Naive thymus-derived CD4-positive, alpha-beta T cell (primary cell): ENCODE measurements around the gene SGCA. TPM values are rescaled to one million over a fixed set of nuclear protein-coding genes. Genes with fewer than 3 reads are reported as not detected.

Experiments
- ATAC-seq: fragments of 150-1000 bp; cut with Tn5 transposase; 2 replicates; pipeline ENCODE4 v1.10.0; 2021; ENCODE audit warnings: mild to moderate bottlenecking, moderate library complexity
- CTCF ChIA-PET: fragments of 350-600 bp; sonication (Branson Sonifier 250); formaldehyde crosslinking; loops from one replicate; lab custom pipeline; 2021; ENCODE audit warnings: antibody characterized with exemption; lab: Charles Lee
- POLR2A ChIA-PET: fragments of 350-600 bp; sonication (Branson Sonifier 250); formaldehyde crosslinking; loops from one replicate; lab custom pipeline; 2021; ENCODE audit warnings: antibody characterized with exemption, inconsistent platforms; lab: Charles Lee
- DNase-seq, 9 donors: peaks; one replicate each; pipeline versions ENCODE4 v3.0.0 to v3.0.0-alpha.2; 2020 to 2022; ENCODE audit warnings: mixed read lengths in 1 of 9
- H3K27ac ChIP-seq: one replicate; pipeline ENCODE4 v1.7.0; 2013; ENCODE audit warnings: mild to moderate bottlenecking, low read depth, low read length, moderate library complexity
- H3K27me3 ChIP-seq, 2 donors: one replicate each; pipeline ENCODE4 v1.7.0; 2013; ENCODE audit warnings: low read length in 2 of 2, mild to moderate bottlenecking in 2 of 2, moderate library complexity in 2 of 2; ENCODE audit not compliant: control insufficient read depth in 2 of 2, insufficient read depth in 2 of 2
- H3K36me3 ChIP-seq, 3 experiments: 1 replicate in 2 of 3; 2 replicates in 1 of 3; pipeline ENCODE4 v1.7.0; 2013; ENCODE audit warnings: low read length in 3 of 3, mild to moderate bottlenecking in 3 of 3, moderate library complexity in 1 of 3; ENCODE audit not compliant: insufficient read depth in 3 of 3, control insufficient read depth in 2 of 3
- H3K4me1 ChIP-seq, 2 donors: one replicate each; pipeline ENCODE4 v1.7.0; 2013; ENCODE audit warnings: low read length in 2 of 2, mild to moderate bottlenecking in 2 of 2, moderate library complexity in 1 of 2; ENCODE audit not compliant: control insufficient read depth in 2 of 2, insufficient read depth in 2 of 2
- H3K4me3 ChIP-seq: 2 replicates; pipeline ENCODE4 v1.7.0; 2013; ENCODE audit warnings: mild to moderate bottlenecking, low read length
- H3K9me3 ChIP-seq, 3 experiments: 1 replicate in 2 of 3; 2 replicates in 1 of 3; pipeline ENCODE4 v1.7.0; 2013; ENCODE audit warnings: low read length in 3 of 3; ENCODE audit not compliant: control insufficient read depth in 2 of 3
- H3K27ac Mint-ChIP-seq, 9 donors: one replicate each; pipeline ENCODE4 v1.8.0; 2020 to 2022; ENCODE audit warnings: mixed read lengths in 9 of 9, mild to moderate bottlenecking in 8 of 9, moderate library complexity in 5 of 9, inconsistent platforms in 2 of 9
- H3K27me3 Mint-ChIP-seq, 5 donors: one replicate each; pipeline ENCODE4 v1.8.0; 2021 to 2022; ENCODE audit warnings: mixed read lengths in 5 of 5, mild to moderate bottlenecking in 1 of 5
- H3K36me3 Mint-ChIP-seq, 5 donors: one replicate each; pipeline ENCODE4 v1.8.0; 2020 to 2022; ENCODE audit warnings: mixed read lengths in 5 of 5, mild to moderate bottlenecking in 3 of 5, inconsistent platforms in 1 of 5
- H3K4me1 Mint-ChIP-seq, 7 donors: one replicate each; pipeline ENCODE4 v1.8.0; 2020 to 2022; ENCODE audit warnings: mixed read lengths in 7 of 7, mild to moderate bottlenecking in 3 of 7, inconsistent platforms in 1 of 7
- H3K4me3 Mint-ChIP-seq, 10 donors: one replicate each; pipeline ENCODE4 v1.8.0; 2020 to 2022; ENCODE audit warnings: mild to moderate bottlenecking in 10 of 10, mixed read lengths in 10 of 10, moderate library complexity in 6 of 10, inconsistent platforms in 2 of 10
- H3K9me3 Mint-ChIP-seq, 11 donors: one replicate each; pipeline ENCODE4 v1.8.0; 2020 to 2022; ENCODE audit warnings: mixed read lengths in 11 of 11, mild to moderate bottlenecking in 4 of 11, inconsistent platforms in 1 of 11, moderate library complexity in 1 of 11
- intact Hi-C, 2 donors: fragments of 100-400 bp; cut with micrococcal nuclease; formaldehyde crosslinking; loops; one replicate each; pipeline ENCODE4 v1.15.1; 2023
- polyA plus RNA-seq, 2 donors: library from polyadenylated mRNA; unstranded; fragments of 300-500 nt; fragmentation: Illumina TruSeq; gene quantifications; one replicate each; pipeline ENCODE4 v1.2.3, GENCODE V29; 2021
- total RNA-seq, 6 experiments: library from RNA in 5 of 6; stranded (reverse) in 5 of 6; gene quantifications; 1 replicate in 5 of 6; 2 replicates in 1 of 6; pipeline ENCODE4 v1.2.3 and lab custom pipeline; 2021 to 2026

The SGCA gene
- total and polyA plus RNA-seq, 7 experiments from 2014 or later, result 0.69 TPM; not detected in 6

GRCh38 chr17:50218071-50218759 lies 52.4 kb downstream of the SGCA start:
- CTCF ChIA-PET, result interaction anchor here (0.7 to 1.5 kb wide), 2 partner anchors 17 to 18 kb away, joined by 3 to 4 read pairs; partner anchors contain the start of gene COL1A1

DNA sequence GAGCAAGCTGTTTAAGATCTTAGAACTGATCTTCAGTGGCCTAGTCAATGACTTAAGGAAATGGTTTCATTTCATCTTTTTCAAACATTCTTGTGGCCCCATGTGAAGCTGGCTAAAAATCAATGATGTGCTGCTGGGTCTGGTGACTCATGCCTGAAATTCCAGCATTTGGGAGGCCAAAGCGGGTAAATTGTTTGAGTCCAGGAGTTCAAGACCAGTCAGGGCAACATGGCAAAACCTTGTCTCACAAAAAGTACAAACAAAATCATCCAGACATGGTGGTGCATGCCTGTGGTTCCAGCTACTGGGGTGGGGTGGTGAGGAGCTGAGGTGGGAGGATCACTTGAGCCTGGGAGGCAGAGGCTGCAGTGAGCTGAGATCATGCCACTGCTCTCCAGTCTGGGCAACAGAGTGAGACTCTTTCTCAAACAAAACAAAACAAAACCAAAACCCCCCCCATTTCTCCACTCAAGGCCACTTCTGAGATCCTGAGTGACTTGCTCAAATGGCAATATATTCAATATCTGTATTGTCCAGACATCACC lies 53.0 kb downstream of the SGCA start:
- peaks cover 0 to 39% (median 0%) of the 10 kb centered on the region in 5 donors for H3K27me3 Mint-ChIP-seq
- intact Hi-C loops, result loop anchor here in 1 of 2 donors (5.0 kb wide), 1 partner anchor 48 kb away; no protein-coding TSS in a partner anchor
- no peak overlapping the region for H3K27ac Mint-ChIP-seq

More at GRCh38 chr17:50218071-50218759, 52.4 kb downstream of the SGCA start:
- H3K4me1 ChIP-seq, result peaks cover 0 to 2% of the 10 kb centered on the region in 2 donors
- POLR2A ChIA-PET, result interaction anchor here (0.6 kb wide), 1 partner anchor 107 kb away, joined by 3 read pairs; no protein-coding TSS in a partner anchor
- peaks cover 0 to 2% (median 0%) of the 10 kb centered on the region in 11 donors for H3K9me3 Mint-ChIP-seq
- no peaks in the 10 kb centered on the region for H3K36me3 ChIP-seq
- peaks cover 0 to 39% (median 0%) of the 10 kb centered on the region in 5 donors for H3K27me3 Mint-ChIP-seq
- H3K9me3 ChIP-seq, result no peaks in the 10 kb centered on the region
- no peak overlapping the region for H3K27ac ChIP-seq
- intact Hi-C loops, result loop anchor here in 1 of 2 donors (5.0 kb wide), 1 partner anchor 49 kb away; no protein-coding TSS in a partner anchor
- ATAC-seq, result no peak
- DNase-seq, result no peak
- H3K4me3 Mint-ChIP-seq, result no peak overlapping the region
- peak overlapping the region in 1 of 9 donors; percentile 32 for H3K27ac Mint-ChIP-seq
- no peaks in the 10 kb centered on the region for H3K36me3 Mint-ChIP-seq
- peaks cover under 1 to 10% (median 4%) of the 10 kb centered on the region in 7 donors for H3K4me1 Mint-ChIP-seq
- H3K27me3 ChIP-seq, result no peaks in the 10 kb centered on the region
- no peak overlapping the region for H3K4me3 ChIP-seq

GRCh38 chr17:50219342-50219741 lies 53.5 kb downstream of the SGCA start:
- Histone ChIP-seq H3K4me1 (no peaks in the 10 kb centered on the region), H3K36me3 (no peaks in the 10 kb centered on the region), H3K27me3 (no peaks in the 10 kb centered on the region), H3K27ac (no peak overlapping the region), H3K4me3 (no peak overlapping the region), H3K9me3 (no peaks in the 10 kb centered on the region)
- Mint-ChIP-seq H3K9me3 (peaks cover 0 to 2% (median 0%) of the 10 kb centered on the region in 11 donors), H3K4me1 (peaks cover 0 to 10% (median 4%) of the 10 kb centered on the region in 7 donors), H3K4me3 (no peak overlapping the region), H3K27ac (no peak overlapping the region), H3K27me3 (peaks cover 0 to 37% (median 0%) of the 10 kb centered on the region in 5 donors), H3K36me3 (peaks cover 0 to under 1% (median 0%) of the 10 kb centered on the region in 5 donors)
- ChIA-PET POLR2A (no interaction called here), CTCF (no interaction called here)
- no peak for DNase-seq
- ATAC-seq, result no peak
- intact Hi-C loops, result loop anchor here in 1 of 2 donors (5.0 kb wide), 1 partner anchor 48 kb away; no protein-coding TSS in a partner anchor

More for the DNA sequence above, 53.0 kb downstream of the SGCA start:
- Mint-ChIP-seq H3K4me3 (no peak overlapping the region), H3K36me3 (no peaks in the 10 kb centered on the region), H3K4me1 (peaks cover 0 to 10% (median 4%) of the 10 kb centered on the region in 7 donors), H3K9me3 (peaks cover 0 to 2% (median 0%) of the 10 kb centered on the region in 11 donors)
- Histone ChIP-seq H3K36me3 (no peaks in the 10 kb centered on the region), H3K27ac (no peak overlapping the region), H3K27me3 (no peaks in the 10 kb centered on the region), H3K4me1 (no peaks in the 10 kb centered on the region), H3K9me3 (no peaks in the 10 kb centered on the region), H3K4me3 (no peak overlapping the region)
- ATAC-seq (no peak), DNase-seq (no peak)
- ChIA-PET POLR2A (no interaction called here), CTCF (no interaction called here)

- POLR2A ChIA-PET, result no interaction called here
- H3K4me1 ChIP-seq, result no peaks in the 10 kb centered on the region
- H3K9me3 ChIP-seq, result no peaks in the 10 kb centered on the region
- no peak for ATAC-seq
- H3K27ac ChIP-seq, result no peak overlapping the region
- peaks cover 0 to 10% (median 4%) of the 10 kb centered on the region in 7 donors for H3K4me1 Mint-ChIP-seq
- H3K9me3 Mint-ChIP-seq, result peaks cover 0 to 8% (median 4%) of the 10 kb centered on the region in 11 donors
- no peak overlapping the region for H3K27ac Mint-ChIP-seq
- peaks cover 0 to 31% (median 0%) of the 10 kb centered on the region in 5 donors for H3K27me3 Mint-ChIP-seq
- intact Hi-C loops, result loop anchor here in 1 of 2 donors (5.0 kb wide), 1 partner anchor 47 kb away; no protein-coding TSS in a partner anchor
- peaks cover 0 to 7% (median 0%) of the 10 kb centered on the region in 5 donors for H3K36me3 Mint-ChIP-seq
- no peak for DNase-seq
- no peak overlapping the region for H3K4me3 Mint-ChIP-seq
- no peak overlapping the region for H3K4me3 ChIP-seq
- CTCF ChIA-PET, result no interaction called here
- no peaks in the 10 kb centered on the region for H3K27me3 ChIP-seq
- H3K36me3 ChIP-seq, result no peaks in the 10 kb centered on the region
These were observed 54.2 kb downstream of the SGCA start for GRCh38 chr17:50219939-50220465.

- DNase-seq (no peak), ATAC-seq (no peak)
- Histone ChIP-seq H3K4me3 (no peak overlapping the region), H3K27ac (no peak overlapping the region), H3K36me3 (no peaks in the 10 kb centered on the region), H3K9me3 (peaks cover 0 to 5% (median 0%) of the 10 kb centered on the region in 3 experiments), H3K4me1 (no peaks in the 10 kb centered on the region), H3K27me3 (no peaks in the 10 kb centered on the region)
- Mint-ChIP-seq H3K4me3 (no peak overlapping the region), H3K4me1 (peaks cover 0 to 10% (median 4%) of the 10 kb centered on the region in 7 donors), H3K9me3 (peaks cover 0 to 16% (median 9%) of the 10 kb centered on the region in 11 donors), H3K27ac (no peak overlapping the region), H3K27me3 (peaks cover 0 to 27% (median 0%) of the 10 kb centered on the region in 5 donors), H3K36me3 (peaks cover 0 to 12% (median 0%) of the 10 kb centered on the region in 5 donors)
- intact Hi-C loops, result no loop called here
- POLR2A ChIA-PET, result no interaction called here
- CTCF ChIA-PET, result interaction anchor here (1.6 kb wide), 1 partner anchor 52 kb away, joined by 3 read pairs; no protein-coding TSS in a partner anchor
These were observed 55.0 kb downstream of the SGCA start for GRCh38 chr17:50220811-50221210.

- intact Hi-C loops, result no loop called here
- no peaks in the 10 kb centered on the region for H3K4me1 ChIP-seq
- peaks cover 0 to 12% (median 3%) of the 10 kb centered on the region in 5 donors for H3K36me3 Mint-ChIP-seq
- no peaks in the 10 kb centered on the region for H3K36me3 ChIP-seq
- H3K27ac Mint-ChIP-seq, result peak overlapping the region in 1 of 9 donors; percentile 74
- ATAC-seq (peak; percentile 47), DNase-seq (no peak)
- H3K27ac ChIP-seq, result no peak overlapping the region
- peaks cover 0 to 20% (median 12%) of the 10 kb centered on the region in 11 donors for H3K9me3 Mint-ChIP-seq
- H3K27me3 ChIP-seq, result no peaks in the 10 kb centered on the region
- POLR2A ChIA-PET, result no interaction called here
- peaks cover 0 to 7% (median 0%) of the 10 kb centered on the region in 3 experiments for H3K9me3 ChIP-seq
- CTCF ChIA-PET, result interaction anchor here (0.5 to 1.6 kb wide), 3 partner anchors 10 to 942 kb away, joined by 3 read pairs; no protein-coding TSS in a partner anchor
- peaks cover 0 to 23% (median 0%) of the 10 kb centered on the region in 5 donors for H3K27me3 Mint-ChIP-seq
- H3K4me3 Mint-ChIP-seq, result peak overlapping the region in 2 of 10 donors; percentile 26 to 49
- peaks cover 0 to 10% (median 4%) of the 10 kb centered on the region in 7 donors for H3K4me1 Mint-ChIP-seq
- no peak overlapping the region for H3K4me3 ChIP-seq
These were observed 55.6 kb downstream of the SGCA start for GRCh38 chr17:50221266-50221863.
